Activated CD4-positive, alpha-beta T cell treated with anti-CD3 and anti-CD28 coated beads for 36 hours (primary cell): ENCODE measurements around the gene DOCK10. TPM values are rescaled to one million over a fixed set of nuclear protein-coding genes. Genes with fewer than 3 reads are reported as not detected.

Experiments
- ATAC-seq: fragments of 200-7000 bp; cut with Tn5 transposase; one replicate; pipeline ENCODE4 v1.10.0; 2021; ENCODE audit warnings: mild to moderate bottlenecking, moderate library complexity
- CTCF ChIA-PET: fragments of 350-600 bp; sonication (Branson Sonifier 250); formaldehyde crosslinking; loops from one replicate; lab custom pipeline; 2021; ENCODE audit warnings: antibody characterized with exemption; lab: Charles Lee
- POLR2A ChIA-PET: fragments of 350-600 bp; sonication (Branson Sonifier 250); formaldehyde crosslinking; loops from one replicate; lab custom pipeline; 2021; ENCODE audit warnings: antibody characterized with exemption, inconsistent platforms; lab: Charles Lee
- DNase-seq: peaks from one replicate; pipeline ENCODE4 v3.0.0-alpha.2; 2020
- H3K27ac Mint-ChIP-seq: one replicate; pipeline ENCODE4 v1.8.0; 2021; ENCODE audit warnings: mixed read lengths
- H3K27me3 Mint-ChIP-seq: one replicate; pipeline ENCODE4 v1.8.0; 2021; ENCODE audit warnings: mixed read lengths
- H3K36me3 Mint-ChIP-seq: one replicate; pipeline ENCODE4 v1.8.0; 2021; ENCODE audit warnings: low read depth, mixed read lengths
- H3K4me1 Mint-ChIP-seq: one replicate; pipeline ENCODE4 v1.8.0; 2021; ENCODE audit warnings: mixed read lengths
- H3K4me3 Mint-ChIP-seq: one replicate; pipeline ENCODE4 v1.8.0; 2021; ENCODE audit warnings: mild to moderate bottlenecking, moderate library complexity, mixed read lengths
- H3K9me3 Mint-ChIP-seq: one replicate; pipeline ENCODE4 v1.8.0; 2021; ENCODE audit warnings: low read depth, mixed read lengths
- intact Hi-C, 2 experiments: fragments of 100-400 bp; cut with DNase I in 1 of 2; cut with micrococcal nuclease in 1 of 2; formaldehyde crosslinking; loops; one replicate each; pipeline versions ENCODE4 v1.14.2 to v1.15.1; 2022 to 2024; cut with DNase I, micrococcal nuclease
- total RNA-seq, 2 experiments: library from RNA; stranded (reverse); gene quantifications; one replicate each; pipeline ENCODE4 v1.2.3, GENCODE V29; 2021

DOCK10 gene
- 100 to 1,000 TPM; 177 to 196 TPM for total RNA-seq

DNA sequence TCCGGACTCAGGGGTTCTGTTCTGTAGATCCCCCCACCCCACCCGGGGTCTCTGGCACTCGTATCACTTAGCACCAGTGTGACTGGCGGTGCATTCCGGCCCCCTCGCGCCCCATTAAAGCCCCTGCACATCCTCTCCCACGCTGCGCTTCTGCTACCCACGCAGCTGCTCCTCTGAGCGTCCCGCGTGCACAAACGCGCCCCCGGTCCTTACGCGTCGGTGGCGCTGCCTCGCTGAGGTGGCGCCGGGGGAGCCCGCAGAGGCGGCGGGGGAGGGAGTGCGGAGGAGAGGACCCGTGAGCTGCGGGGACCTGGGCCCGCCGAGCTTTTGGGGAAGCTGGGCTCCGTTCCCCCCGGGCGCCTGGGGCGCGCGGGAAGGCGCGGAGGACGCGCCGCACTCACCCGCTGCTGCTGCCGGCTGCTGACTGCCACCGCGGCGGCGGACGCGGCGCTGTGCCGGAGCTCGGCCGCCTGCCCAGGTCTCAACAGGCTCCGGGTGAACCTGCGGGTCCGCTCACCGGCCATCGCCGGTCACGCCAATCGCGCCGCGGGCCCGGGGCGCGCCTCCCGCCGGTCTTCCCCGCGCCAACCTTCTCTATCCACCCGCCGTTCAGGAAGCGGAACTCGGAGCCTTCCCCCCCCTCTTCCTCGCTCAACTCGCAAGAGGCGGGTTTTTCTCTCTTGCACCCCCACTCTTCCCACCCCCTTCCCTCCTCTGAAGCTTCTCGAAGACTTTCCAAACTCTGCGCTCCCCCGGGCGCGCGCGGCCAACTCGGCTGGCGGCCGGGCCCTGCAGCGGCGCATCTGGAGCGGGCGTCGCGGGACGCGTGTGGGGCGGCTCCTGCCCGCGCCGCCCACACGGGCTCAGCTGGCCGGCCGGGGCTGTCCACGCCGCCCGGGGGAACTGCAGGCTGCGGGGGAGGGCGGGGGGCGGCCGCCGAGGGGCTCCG, at the start of gene DOCK10:
Gene DOCK10, minus strand, starts transcription at position 618 of the 949 bp plus-strand sequence. Its CDS starts 94 bp downstream, at position 524.
- H3K4me3 Mint-ChIP-seq: peak within 1 kb of the TSS; percentile 97
- peaks cover 19% of the 10 kb centered on the region for H3K36me3 Mint-ChIP-seq
- intact Hi-C loops: loop anchor here (1.0 to 5.0 kb wide), 8 partner anchors 31 to 1795 kb away; partner anchors contain the start of genes CUL3 (in 1 of the 2) and RHBDD1 (in 1 of the 2)
- peak; percentile 20 for ATAC-seq
- ChIA-PET CTCF (interaction anchor here (0.8 to 5.0 kb wide), 9 partner anchors 8 to 54 kb away, joined by 3 to 33 read pairs (median 6); no protein-coding TSS in a partner anchor), POLR2A (interaction anchor here (0.6 to 1.8 kb wide), 4 partner anchors 11 to 491 kb away, joined by 3 to 4 read pairs (median 4); no protein-coding TSS in a partner anchor)
- no peaks in the 10 kb centered on the region for H3K9me3 Mint-ChIP-seq
- peak; percentile 76 for DNase-seq
- H3K27me3 Mint-ChIP-seq: peaks cover 3% of the 10 kb centered on the region
- H3K27ac Mint-ChIP-seq: peak within 1 kb of the TSS; percentile 98
- H3K4me1 Mint-ChIP-seq: peaks cover 50% of the 10 kb centered on the region

GRCh38 chr2:225091336-225091735, 49.1 kb upstream of the DOCK10 start:
- intact Hi-C loops: no loop called here
- DNase-seq: no peak
- peaks cover 4% of the 10 kb centered on the region for H3K9me3 Mint-ChIP-seq
- no peak overlapping the region for H3K4me3 Mint-ChIP-seq
- H3K36me3 Mint-ChIP-seq: no peaks in the 10 kb centered on the region
- no peaks in the 10 kb centered on the region for H3K27me3 Mint-ChIP-seq
- ATAC-seq: no peak
- H3K4me1 Mint-ChIP-seq: peaks cover 11% of the 10 kb centered on the region
- no peak overlapping the region for H3K27ac Mint-ChIP-seq
- CTCF ChIA-PET: interaction anchor here (0.6 to 0.9 kb wide), 3 partner anchors 30 to 629 kb away, joined by 3 to 6 read pairs (median 3); no protein-coding TSS in a partner anchor
- POLR2A ChIA-PET: no interaction called here

- Mint-ChIP-seq H3K36me3 (no peaks in the 10 kb centered on the region), H3K27ac (no peak overlapping the region), H3K27me3 (no peaks in the 10 kb centered on the region), H3K4me1 (peaks cover 11% of the 10 kb centered on the region), H3K4me3 (no peak overlapping the region), H3K9me3 (peaks cover 4% of the 10 kb centered on the region)
- ChIA-PET CTCF (interaction anchor here (0.7 to 0.9 kb wide), 2 partner anchors 31 to 36 kb away, joined by 3 to 6 read pairs; no protein-coding TSS in a partner anchor), POLR2A (no interaction called here)
- no peak for DNase-seq
- intact Hi-C loops: no loop called here
- no peak for ATAC-seq
Measured at GRCh38 chr2:225090746-225091145, 48.5 kb upstream of the DOCK10 start.

DNA sequence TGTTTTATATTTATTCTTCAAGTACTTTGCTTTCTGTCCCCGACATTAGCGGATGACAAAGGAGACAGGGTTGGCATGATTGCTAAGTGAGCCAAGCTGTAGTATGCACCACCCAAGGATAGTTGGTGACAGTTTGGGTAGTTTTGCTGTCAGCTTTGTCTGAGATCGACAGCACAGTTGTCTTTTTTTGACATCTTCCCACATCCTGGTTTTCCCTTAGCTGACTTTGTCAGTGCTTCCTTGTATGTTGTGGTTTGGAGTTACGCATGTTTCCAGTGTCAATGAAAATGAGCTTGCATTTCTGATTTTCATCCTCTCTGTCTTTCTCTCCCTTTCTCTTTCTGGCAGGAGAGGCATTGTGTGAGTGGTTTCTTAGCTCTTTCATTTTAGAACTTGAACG, 44.6 kb upstream of the DOCK10 start:
- Mint-ChIP-seq H3K27me3 (no peaks in the 10 kb centered on the region), H3K9me3 (no peaks in the 10 kb centered on the region), H3K36me3 (no peaks in the 10 kb centered on the region), H3K4me3 (no peak overlapping the region), H3K4me1 (peaks cover 11% of the 10 kb centered on the region), H3K27ac (no peak overlapping the region)
- CTCF ChIA-PET: no interaction called here
- intact Hi-C loops: loop anchor here in 1 of 2 experiments (2.0 kb wide), 1 partner anchor 20 kb away; no protein-coding TSS in a partner anchor
- DNase-seq: no peak
- POLR2A ChIA-PET: no interaction called here
- ATAC-seq: no peak

DNA sequence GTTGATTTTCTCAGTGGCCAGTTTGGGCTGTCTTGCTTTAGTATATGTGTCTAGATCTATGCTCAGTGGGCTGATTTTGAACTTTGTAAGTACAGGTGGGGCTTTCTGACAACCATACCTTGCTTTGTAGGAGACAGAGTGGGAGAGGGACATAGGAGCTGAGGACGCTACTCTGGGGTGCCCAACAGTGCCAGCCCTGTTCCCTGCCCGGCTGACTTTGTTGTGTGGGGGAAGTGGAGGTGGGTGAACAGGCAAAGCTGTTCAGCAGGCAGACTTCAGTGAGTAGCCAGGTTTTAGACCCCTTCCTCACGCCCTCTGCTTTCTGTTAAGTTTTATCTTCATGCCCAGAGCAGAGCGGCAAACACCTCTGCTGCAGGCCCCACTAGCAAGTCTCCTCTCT, 44.2 kb upstream of the DOCK10 start:
- H3K27ac Mint-ChIP-seq: no peak overlapping the region
- no peaks in the 10 kb centered on the region for H3K27me3 Mint-ChIP-seq
- H3K9me3 Mint-ChIP-seq: no peaks in the 10 kb centered on the region
- POLR2A ChIA-PET: no interaction called here
- H3K4me1 Mint-ChIP-seq: peaks cover 9% of the 10 kb centered on the region
- DNase-seq (no peak), ATAC-seq (no peak)
- CTCF ChIA-PET: no interaction called here
- no peak overlapping the region for H3K4me3 Mint-ChIP-seq
- intact Hi-C loops: loop anchor here in 1 of 2 experiments (2.0 kb wide), 1 partner anchor 20 kb away; no protein-coding TSS in a partner anchor
- no peaks in the 10 kb centered on the region for H3K36me3 Mint-ChIP-seq

DNA sequence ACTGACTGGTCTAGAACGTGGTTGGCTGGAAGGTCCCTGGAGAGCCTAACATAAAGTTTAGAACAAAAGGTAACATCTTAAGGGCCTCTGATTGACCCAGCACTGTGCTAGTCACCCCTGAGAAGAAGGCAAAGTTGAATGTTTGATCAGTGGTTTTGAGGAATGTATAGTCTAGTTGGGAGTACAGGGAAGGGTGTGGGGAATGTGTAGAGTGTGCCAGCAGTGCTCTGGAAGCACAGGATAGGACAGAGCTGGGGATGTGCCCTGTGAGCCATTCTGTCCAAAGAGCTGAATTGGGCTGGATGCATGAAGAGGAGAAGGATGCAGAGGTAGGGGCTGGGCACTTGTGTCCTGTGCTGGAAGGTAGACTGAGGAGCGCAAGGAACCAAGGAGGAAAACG, 41.0 kb upstream of the DOCK10 start:
- peaks cover 7% of the 10 kb centered on the region for H3K4me1 Mint-ChIP-seq
- H3K36me3 Mint-ChIP-seq: no peaks in the 10 kb centered on the region
- no peak overlapping the region for H3K27ac Mint-ChIP-seq
- no peak overlapping the region for H3K4me3 Mint-ChIP-seq
- POLR2A ChIA-PET: no interaction called here
- DNase-seq (no peak), ATAC-seq (no peak)
- intact Hi-C loops: no loop called here
- CTCF ChIA-PET: no interaction called here
- no peaks in the 10 kb centered on the region for H3K27me3 Mint-ChIP-seq
- no peaks in the 10 kb centered on the region for H3K9me3 Mint-ChIP-seq

DNA sequence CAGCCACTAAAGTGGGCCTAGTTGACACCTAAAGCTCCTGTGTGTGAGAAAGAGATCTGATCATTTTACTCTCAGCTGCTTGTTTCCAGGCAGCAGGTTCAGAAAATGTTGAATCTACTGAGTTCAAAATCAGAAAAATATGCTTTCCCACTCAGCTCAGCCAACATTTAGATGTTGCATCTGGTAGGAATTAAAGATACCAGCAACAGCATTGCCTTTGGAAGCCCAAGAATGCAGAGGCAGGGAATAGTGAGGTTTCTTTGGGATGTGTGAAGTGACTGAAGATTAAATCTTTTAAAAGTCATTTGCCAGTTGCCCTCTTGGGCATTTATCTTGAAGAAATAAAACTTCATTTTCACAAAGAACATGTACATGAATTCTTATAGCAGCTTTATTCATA, 33.9 kb upstream of the DOCK10 start:
- CTCF ChIA-PET: interaction anchor here (0.6 to 0.8 kb wide), 2 partner anchors 10 to 170 kb away, joined by 3 read pairs; no protein-coding TSS in a partner anchor
- no peaks in the 10 kb centered on the region for H3K27me3 Mint-ChIP-seq

GRCh38 chr2:225074919-225075681, 32.8 kb upstream of the DOCK10 start:
- Mint-ChIP-seq H3K36me3 (no peaks in the 10 kb centered on the region), H3K27ac (no peak overlapping the region), H3K9me3 (no peaks in the 10 kb centered on the region), H3K27me3 (no peaks in the 10 kb centered on the region), H3K4me3 (no peak overlapping the region), H3K4me1 (peaks cover 5% of the 10 kb centered on the region)
- POLR2A ChIA-PET: no interaction called here
- CTCF ChIA-PET: no interaction called here
- no peak for ATAC-seq
- intact Hi-C loops: no loop called here
- DNase-seq: no peak

More for the DNA sequence above, 33.9 kb upstream of the DOCK10 start:
- H3K9me3 Mint-ChIP-seq: no peaks in the 10 kb centered on the region
- no peak for ATAC-seq
- peaks cover 5% of the 10 kb centered on the region for H3K4me1 Mint-ChIP-seq
- intact Hi-C loops: no loop called here
- H3K36me3 Mint-ChIP-seq: no peaks in the 10 kb centered on the region
- H3K27ac Mint-ChIP-seq: no peak overlapping the region
- H3K4me3 Mint-ChIP-seq: no peak overlapping the region
- no peak for DNase-seq
- POLR2A ChIA-PET: no interaction called here

DNA sequence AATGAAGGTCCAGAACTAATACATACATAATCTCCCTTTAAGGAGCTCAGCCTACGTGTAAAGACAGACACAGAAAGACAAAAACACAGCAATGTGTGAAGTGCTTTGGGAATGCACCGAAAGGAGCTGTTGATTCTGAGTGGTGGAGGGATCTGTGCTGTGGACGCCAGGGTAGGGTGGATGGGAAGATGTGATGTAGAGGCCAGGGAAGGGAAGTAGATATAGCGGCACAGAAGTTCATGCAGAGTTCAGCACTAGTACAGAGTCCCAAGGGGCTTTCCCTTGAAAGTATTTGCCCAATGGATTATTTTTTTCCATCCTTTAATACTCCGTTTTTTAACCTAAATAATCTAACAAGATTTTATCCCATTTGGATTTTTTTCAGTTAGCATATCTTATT, 32.1 kb upstream of the DOCK10 start:
- Mint-ChIP-seq H3K9me3 (no peaks in the 10 kb centered on the region), H3K4me1 (peaks cover 5% of the 10 kb centered on the region), H3K36me3 (no peaks in the 10 kb centered on the region), H3K4me3 (no peak overlapping the region), H3K27ac (no peak overlapping the region), H3K27me3 (no peaks in the 10 kb centered on the region)
- CTCF ChIA-PET: interaction anchor here (0.6 kb wide), 1 partner anchor 376 kb away, joined by 3 read pairs; no protein-coding TSS in a partner anchor
- intact Hi-C loops: no loop called here
- no peak for DNase-seq
- POLR2A ChIA-PET: no interaction called here
- ATAC-seq: no peak

GRCh38 chr2:225073198-225073597, 30.9 kb upstream of the DOCK10 start:
- Mint-ChIP-seq H3K4me3 (no peak overlapping the region), H3K27me3 (no peaks in the 10 kb centered on the region), H3K4me1 (peaks cover 5% of the 10 kb centered on the region), H3K9me3 (peaks cover 8% of the 10 kb centered on the region), H3K36me3 (peaks cover 4% of the 10 kb centered on the region), H3K27ac (no peak overlapping the region)
- DNase-seq (no peak), ATAC-seq (no peak)
- CTCF ChIA-PET: interaction anchor here (0.7 kb wide), 1 partner anchor 65 kb away, joined by 3 read pairs; no protein-coding TSS in a partner anchor
- POLR2A ChIA-PET: no interaction called here
- intact Hi-C loops: no loop called here

DNA sequence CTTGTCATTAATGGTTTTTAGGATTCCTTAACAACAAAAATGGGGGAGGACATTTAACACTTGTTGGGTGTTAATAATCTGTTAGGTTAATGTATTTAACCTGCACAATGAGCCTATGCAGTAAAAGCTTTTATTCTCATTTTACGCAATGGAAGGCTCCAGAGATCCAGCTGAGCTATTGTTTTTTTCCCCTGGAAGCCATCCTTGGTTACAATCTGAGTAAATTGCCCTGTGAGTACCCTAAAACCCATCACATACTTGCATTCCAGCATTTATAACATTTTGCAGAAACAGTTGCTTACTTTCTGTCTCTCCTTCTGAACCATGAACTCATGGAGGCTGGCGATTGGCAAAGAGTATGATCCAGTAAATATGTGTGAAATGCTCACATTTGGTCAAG, 30.2 kb upstream of the DOCK10 start:
- DNase-seq: no peak
- POLR2A ChIA-PET: no interaction called here
- Mint-ChIP-seq H3K4me3 (no peak overlapping the region), H3K27ac (no peak overlapping the region), H3K36me3 (peaks cover 4% of the 10 kb centered on the region), H3K27me3 (no peaks in the 10 kb centered on the region), H3K9me3 (peaks cover 10% of the 10 kb centered on the region), H3K4me1 (peaks cover 5% of the 10 kb centered on the region)
- ATAC-seq: no peak
- CTCF ChIA-PET: no interaction called here
- intact Hi-C loops: no loop called here
